Measurements from ENCODE around the gene RGS7.
"Not testable (repeated sequence)": the region's sequence is repeated elsewhere in the genome, so short reads cannot be mapped to it uniquely, and the experiment has no call there.

The RGS7 gene

DNA sequence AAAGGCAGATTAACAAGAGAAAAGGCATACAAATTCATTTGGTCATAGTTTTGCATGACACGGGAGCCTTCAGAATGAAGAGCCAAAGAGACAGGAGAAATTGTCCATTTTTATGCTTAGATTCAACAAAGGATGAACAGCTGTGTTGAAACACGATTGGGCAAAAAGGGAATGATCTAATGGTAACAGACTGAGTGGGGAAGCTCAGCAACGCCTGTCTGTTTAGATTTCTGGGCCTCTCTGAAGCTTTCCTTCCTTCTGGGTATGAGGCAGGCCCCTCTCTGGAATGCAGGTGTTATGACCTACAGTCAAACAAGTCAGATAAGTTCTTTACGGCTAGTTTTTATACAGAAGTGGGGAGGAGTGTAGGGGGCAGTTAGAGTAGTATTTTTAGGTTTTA lies 154.6 kb downstream of the RGS7 start:
- DNase-seq: no peak

DNA sequence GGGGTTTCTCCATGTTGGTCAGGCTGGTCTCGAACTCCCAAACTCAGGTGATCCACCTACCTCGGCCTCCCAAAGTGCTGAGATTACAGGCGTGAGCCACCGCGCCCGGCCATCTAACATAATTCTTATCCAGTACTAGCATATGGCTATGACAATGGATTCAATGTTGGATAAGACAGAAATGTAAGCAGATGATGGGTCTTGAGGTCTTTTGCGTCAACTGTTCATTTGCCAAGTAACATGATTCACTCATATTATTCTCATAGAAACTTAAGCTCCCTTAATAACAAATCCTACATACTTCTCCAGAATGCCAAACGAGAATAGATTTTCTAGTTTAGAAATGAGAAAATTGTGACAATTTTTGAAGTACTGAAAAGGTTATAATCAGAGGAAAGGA lies 170.3 kb downstream of the RGS7 start:
- DNase-seq: no peak

- no peak for DNase-seq
Measured at GRCh38 chr1:241181971-241182370, 175.0 kb downstream of the RGS7 start.

DNA sequence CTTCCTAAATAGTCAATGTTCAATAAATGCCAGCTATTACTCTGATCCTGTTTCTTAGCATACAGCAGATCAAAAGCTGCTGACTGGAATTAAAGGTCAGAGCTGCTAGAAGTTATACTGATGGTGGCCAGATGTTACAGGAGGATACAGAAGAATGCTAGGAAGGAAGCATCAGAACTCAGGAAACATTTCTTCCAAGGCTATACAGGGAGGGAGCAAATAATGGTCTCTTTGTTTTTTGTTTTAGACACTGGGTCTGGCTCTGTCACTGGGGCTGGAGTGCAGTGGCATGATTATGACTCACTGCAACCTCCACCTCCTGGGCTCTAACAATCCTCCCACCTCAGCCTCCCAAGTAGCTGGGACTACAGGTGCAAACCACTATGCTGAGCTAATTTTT lies 175.5 kb downstream of the RGS7 start:
- no peak for DNase-seq

DNA sequence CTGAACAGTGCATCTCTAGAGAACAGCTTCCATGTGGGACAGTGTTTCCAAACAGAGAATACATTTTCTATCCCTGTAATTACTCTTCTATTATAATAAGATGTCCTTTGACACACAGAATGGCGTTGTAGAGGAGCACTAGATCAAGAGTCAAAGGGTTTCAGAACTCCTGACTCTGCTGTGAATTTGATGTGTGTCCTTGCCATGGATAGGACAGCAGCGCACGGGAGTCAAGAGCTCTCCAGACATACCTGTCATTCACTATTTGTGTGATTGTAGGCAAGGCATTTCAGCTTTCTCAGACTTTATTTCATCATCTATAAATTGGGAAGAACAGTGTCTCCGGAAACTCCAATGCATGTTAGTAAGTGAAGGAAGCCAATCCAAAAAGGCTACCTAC lies 176.4 kb downstream of the RGS7 start:
- DNase-seq: no peak

GRCh38 chr1:241177660-241178059 lies 179.3 kb downstream of the RGS7 start:
- DNase-seq: no peak

DNA sequence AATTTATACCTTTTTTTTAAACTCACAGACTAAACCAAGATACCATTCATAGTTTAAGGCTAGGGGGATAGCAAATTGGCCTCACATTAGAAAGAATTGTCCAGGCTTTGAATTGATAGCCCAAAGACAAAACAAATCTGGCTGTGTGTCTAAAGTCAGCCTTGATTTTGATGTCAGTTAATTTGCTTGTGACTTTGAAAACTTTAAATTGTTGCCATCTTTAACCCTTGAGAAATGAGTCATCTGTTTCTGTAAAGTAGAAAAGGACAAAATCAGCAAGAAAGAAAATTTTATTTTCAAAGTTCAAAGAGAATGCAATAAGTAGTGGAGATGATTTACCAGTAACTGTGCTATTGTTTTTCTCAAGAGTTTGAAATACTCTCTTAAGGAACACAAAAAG lies 184.5 kb downstream of the RGS7 start:
- no peak for DNase-seq

DNA sequence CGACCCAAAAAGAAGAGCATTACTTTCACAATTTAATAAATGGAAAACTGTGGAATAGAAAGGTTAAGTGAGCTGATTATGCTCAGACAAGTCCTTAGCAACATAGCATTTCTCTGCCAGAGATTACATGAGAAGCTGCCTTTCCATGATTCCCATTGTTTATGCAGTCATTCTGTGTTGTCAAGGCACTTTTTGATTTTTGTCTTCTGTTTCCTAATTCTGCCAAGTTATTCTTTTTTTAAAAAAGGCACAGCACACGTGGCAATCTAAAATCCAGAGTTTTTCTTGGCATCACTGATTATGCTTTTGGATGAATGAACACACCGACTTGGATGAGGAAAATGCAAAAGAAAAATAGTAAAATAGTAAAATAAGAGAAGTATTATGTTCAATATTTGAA lies 185.0 kb downstream of the RGS7 start:
- no peak for DNase-seq

DNA sequence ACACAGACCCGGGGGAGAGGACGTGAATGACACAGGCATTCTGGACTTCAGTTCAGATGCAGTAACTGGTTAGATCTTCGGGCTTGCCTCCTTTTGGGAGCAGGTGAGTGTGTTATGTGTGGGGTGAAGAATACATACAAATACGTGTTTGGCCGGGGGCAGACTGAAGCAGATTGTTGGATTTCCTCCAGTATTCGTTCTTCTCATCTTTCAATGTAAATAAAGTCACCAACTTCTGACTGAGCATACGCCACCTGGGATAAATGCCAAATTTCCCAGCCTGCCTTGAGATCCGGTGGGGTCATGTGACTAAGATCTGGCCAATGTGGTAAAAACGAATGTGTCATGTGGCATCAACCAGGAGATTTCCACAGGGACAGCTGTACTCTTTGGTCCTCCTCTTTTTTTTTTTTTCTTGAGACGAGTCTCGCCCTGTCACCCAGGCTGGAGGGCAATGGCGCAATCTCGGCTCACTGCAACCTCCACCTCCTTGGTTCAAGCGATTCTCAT lies 189.8 kb downstream of the RGS7 start:
- peak; percentile 62 for DNase-seq

DNA sequence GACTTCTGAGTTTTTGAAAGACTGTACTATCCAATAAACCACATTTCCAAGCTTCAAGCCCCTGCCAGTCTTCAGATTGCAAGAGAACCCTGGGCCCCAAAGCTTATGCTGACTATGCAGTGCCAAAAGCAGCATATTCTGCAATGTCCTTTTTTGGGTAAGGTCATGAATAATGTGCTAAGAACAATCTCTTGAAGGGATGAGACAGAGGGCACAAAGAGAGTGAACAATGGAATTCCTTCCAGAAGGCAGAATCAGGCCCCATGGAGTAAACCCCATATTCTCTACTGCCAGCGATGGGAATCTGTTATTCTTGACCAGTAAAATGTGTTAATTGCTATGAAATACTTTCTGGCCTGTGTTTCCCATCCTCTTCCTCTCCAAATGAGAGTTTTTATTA lies 190.4 kb downstream of the RGS7 start:
- DNase-seq: no peak

DNA sequence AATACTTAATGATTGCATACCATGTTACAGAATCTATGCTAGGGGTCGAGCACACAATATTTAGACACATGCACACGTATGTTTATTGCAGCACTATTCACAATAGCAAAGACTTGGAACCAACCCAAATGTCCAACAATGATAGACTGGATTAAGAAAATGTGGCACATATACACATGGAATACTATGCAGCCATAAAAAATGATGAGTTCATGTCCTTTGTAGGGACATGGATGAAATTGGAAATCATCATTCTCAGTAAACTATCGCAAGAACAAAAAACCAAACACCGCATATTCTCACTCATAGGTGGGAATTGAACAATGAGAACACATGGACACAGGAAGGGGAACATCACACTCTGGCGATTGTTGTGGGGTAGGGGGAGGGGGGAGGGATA lies 191.7 kb downstream of the RGS7 start:
- not testable (repeated sequence) for DNase-seq

- no peak for DNase-seq
Measured at GRCh38 chr1:241163363-241163762, 193.6 kb downstream of the RGS7 start.

- DNase-seq: no peak
Measured at GRCh38 chr1:241161188-241161689, 195.8 kb downstream of the RGS7 start.

GRCh38 chr1:241157435-241157834 lies 199.6 kb downstream of the RGS7 start:
- no peak for DNase-seq

GRCh38 chr1:241156231-241156965 lies 200.6 kb downstream of the RGS7 start:
- DNase-seq: no peak

DNA sequence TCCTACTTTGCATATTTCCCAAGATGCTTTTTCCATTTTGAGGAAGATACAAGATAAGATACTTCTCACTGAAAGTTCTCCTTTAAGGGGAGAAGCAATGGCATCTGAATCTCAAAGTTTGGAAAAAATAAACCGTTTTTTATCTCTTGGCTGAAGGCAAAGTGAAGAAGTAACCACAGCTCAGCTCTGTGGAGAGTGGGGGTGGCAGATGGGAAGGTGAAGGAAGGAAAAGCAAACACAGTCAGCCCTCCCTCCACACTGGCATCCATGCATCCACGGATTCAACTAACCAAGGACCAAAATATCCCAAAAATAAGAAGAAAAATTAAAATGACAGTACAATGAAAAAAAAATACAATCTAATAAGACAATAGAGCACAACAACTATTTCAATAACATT lies 211.1 kb downstream of the RGS7 start:
- no peak for DNase-seq

DNA sequence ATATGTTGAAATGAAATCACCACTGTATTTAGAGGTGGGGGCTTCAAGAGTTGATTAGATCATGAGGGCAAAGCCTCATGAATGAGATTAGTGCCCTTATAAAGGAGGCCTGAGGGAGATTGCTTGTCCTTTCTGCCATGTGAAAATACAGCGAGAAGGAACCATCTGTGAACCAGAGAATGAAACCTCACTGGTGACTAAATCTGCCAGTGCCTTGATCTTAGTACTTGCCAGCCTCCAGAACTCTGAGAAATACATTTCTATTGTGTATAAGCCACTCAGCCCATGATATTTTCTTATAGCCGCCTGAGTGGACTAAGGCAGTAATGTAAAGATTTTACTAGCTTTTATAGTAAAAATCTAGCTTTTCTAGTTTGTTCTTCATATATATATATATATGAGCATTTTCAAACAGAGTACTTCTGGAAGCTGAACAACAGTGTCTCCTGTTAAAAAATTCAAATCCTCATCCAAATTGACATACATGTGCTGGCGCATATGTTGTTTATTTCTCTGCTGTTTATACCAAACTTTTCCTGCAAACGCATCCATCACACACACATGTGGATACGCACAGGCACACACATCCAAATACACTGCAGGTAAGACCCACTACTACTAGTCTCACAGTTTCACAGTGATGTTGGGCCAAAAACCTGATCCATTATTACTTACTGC lies 213.1 kb downstream of the RGS7 start:
- no peak for DNase-seq

DNA sequence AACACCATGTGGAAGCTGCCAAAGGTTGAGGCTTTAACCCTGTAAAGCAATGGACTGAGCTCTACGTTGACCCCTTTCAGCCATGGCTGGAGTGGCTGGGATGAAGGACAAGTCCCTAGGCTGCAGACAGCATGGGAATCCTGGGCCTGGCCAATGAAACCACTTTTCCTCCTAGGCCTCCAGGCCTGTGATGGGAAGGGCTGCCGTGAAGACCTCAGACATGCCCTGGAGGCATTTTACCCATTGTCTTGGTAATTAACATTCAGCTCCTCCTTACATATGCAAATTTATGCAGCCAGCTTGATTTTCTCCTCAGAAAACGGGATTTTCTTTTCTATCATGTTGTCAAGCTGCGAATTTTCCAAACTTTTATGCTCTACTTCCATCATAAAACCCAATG lies 214.5 kb downstream of the RGS7 start:
- no peak for DNase-seq

GRCh38 chr1:241141646-241142045 lies 215.4 kb downstream of the RGS7 start:
- DNase-seq: not testable (repeated sequence)

DNA sequence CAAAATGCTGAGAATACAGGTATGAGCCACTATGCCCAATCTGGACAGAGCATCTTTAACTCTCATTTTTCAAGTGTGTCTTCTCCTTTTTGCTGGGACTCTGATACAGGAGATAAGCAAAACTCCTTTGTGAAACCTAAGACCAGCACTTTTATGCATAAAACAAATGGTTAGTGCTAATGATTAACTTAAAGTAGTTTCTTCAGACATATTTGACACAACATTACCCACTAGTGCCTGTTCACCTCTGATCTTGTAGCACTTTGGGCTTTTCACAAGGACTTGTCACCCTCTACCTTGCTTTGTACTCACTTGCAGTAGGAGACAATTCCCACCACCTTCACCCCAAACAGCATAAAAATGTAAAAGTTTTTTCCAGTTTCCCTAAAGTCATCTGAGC lies 216.3 kb downstream of the RGS7 start:
- no peak for DNase-seq

DNA sequence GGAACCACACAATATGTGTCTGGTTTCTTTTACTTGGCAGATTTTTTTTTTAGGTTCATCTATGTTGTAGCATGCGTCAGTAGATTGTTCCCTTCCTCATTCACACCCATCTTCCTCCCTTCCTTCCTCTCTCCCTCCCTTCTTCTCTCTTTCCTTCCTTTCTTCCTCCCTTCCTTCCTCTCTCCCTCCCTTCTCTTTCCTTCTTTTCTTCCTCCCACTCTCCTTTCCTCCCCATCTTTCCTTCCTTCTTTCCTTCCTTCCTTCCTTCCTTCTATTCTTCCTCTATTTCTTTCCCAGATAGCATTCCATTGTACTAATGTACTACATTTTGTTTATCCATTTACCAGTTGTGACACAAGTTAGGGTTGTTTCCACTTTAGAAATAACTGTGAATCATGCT lies 218.0 kb downstream of the RGS7 start:
- DNase-seq: no peak

GRCh38 chr1:241138248-241138647 lies 218.8 kb downstream of the RGS7 start:
- DNase-seq: no peak

DNA sequence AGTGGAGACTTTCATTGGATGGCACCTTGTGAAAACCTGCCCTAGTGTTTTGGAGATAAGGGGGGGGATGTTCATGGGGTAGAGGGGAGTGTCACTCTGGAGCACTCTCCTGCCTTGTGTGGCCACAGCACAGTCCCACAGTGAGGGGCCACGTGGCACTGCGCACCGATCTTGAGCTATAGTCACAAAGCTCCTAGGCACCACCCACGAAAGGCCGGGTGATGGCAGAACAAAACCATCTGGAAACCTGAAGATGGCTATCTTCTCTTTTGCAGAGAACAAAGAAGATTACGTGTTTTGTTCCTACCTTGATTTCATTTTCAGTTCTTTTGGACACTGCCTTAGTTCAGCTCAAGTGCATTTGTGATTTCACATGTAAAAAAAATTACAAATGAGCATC lies 220.6 kb downstream of the RGS7 start:
- DNase-seq: no peak

DNA sequence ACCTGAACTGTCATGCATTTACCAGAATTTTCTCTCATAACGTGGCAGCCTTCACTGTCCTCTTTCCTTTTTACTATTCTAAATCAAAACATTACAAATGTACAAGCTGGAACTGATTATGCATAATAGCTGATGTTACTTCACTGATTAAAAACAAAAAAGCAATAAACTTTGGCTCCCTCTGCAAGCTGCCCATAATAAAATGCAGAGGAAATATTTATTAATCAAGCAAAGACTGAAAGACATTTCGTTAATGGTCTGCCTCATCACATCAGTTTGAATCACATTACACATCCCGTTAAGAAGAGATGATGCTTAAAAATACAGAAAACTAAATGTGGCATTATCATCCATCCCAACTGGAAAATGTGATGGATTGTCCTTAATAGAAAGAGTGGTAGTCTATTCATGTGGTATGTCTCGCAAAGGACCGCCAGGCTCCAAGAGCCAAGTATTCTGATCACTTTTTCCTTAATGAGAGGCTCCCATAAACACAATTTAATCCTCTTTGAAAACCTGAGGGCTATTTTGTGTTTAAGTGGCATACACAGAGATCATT lies 225.3 kb downstream of the RGS7 start:
- DNase-seq: no peak

All from NCI-H1092 treated with DMSO at 0.1 percent for 48 hours (cell line).